ENCODE data around the gene SIRPA. TPM values are rescaled to one million over a fixed set of nuclear protein-coding genes. Genes with fewer than 3 reads are reported as not detected.

SIRPA gene
- total and polyA plus RNA-seq, 3 donors from 2014 or later = 18.4 to 25.7 (median 21.0) TPM

DNA sequence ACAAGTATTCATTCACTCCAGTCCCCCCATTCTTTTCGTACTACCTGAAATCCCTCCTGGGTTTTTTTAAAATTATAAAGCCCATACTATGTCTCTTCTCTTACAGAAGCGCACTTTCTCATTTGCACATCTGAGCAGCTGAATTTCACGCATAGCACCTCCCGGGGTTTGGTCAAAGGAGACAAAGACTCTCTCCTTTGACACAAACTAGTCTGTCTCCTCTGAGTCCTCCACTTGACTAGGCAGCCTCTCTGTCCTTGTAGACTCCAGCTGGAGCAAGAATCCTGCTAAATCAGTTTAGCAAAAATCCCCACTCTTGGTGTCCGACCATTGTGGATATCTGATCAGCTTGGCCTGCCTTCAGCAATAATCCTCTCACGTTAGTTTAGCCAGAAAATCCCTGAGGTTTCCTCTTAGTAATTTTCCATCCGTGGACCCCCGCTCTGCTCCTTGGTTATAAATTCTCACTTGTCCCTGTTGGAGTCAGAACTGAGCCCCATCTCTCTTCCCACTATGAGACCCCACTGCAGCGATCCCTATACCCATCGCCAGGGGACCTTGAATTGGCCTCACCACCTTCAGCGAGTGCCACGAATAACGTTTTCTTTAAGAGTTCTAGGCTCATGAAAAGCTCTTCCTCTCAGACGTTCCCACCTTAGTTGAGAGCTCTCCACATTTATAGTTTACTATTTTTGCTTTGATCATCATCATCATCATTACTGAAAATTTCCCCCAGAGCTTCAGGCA lies 69.6 kb downstream of the SIRPA start:
- no peak overlapping the region for H3K27ac ChIP-seq
- TF ChIP-seq CTCF (IDR thresholded peaks at IDR 0.05) (no peak), POLR2A (IDR thresholded peaks at IDR 0.05) (no peak)
- no peak overlapping the region for H3K4me3 ChIP-seq
- intact Hi-C loops (cut with DNase I; ENCODE audit: low total_unique reads) = loop anchor here (5.0 kb wide), 1 partner anchor 202 kb away; no protein-coding TSS in a partner anchor
- DNase-seq = no peak
- peaks cover 5% of the 10 kb centered on the region for H3K4me1 ChIP-seq
- no peaks in the 10 kb centered on the region for H3K9me3 ChIP-seq
- H3K27me3 ChIP-seq = no peaks in the 10 kb centered on the region
- no peaks in the 10 kb centered on the region for H3K36me3 ChIP-seq (ENCODE audit: low read depth, missing control alignments)
- WGBS, 2 donors = 50 to 56% methylated on average over 14 of the region's 14 CpGs

DNA sequence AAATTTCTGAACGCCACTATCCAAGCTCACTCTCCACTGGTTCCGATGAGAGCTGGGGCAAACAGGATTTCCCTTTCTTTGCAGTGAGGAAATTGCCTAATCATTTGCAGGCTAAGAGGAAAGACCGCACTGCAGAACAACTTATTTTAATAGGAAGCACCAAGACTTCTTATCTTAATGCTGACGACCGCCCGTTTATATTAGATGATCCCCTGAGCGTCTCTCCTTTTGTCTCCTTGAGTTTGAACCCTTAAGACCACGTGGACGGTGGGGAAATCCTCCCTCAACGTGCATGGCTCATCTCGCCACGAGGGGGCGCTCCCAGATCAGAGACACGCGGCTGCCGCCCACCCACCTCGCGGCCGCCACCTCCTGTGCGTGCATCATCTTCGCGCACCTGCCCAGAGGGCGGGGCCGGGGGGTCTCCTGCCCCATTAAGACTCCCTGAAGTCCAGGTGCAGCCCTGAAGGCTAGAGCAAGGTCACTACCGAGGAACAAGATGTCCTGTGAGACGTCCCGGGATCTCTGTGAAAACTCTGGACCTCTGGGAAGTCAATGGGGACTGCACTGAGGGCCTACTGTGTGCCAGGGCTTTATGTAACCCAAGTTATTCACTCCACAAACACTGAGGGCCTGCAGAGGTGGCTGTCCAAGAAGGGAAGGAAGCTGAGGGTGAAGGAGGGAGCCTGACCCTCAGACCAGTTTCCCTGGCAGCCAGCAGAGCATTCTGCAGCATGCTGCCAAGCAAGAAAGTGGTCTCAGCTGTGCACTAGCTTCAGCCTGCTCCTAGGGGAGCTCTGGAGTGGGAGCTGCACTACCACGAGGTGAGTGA lies 70.5 kb downstream of the SIRPA start:
- peaks cover 5% of the 10 kb centered on the region for H3K4me1 ChIP-seq
- H3K27ac ChIP-seq = no peak overlapping the region
- 3% methylated on average over 28 of the region's 28 CpGs for WGBS, 2 donors
- peak; percentile 90 for DNase-seq
- no peaks in the 10 kb centered on the region for H3K9me3 ChIP-seq
- TF ChIP-seq CTCF (IDR thresholded peaks at IDR 0.05) (peak; percentile 82 to 96 (median 91)), POLR2A (IDR thresholded peaks at IDR 0.05) (no peak)
- intact Hi-C loops (cut with DNase I; ENCODE audit: low total_unique reads) = loop anchor here (5.0 kb wide), 1 partner anchor 202 kb away; no protein-coding TSS in a partner anchor
- H3K27me3 ChIP-seq = no peaks in the 10 kb centered on the region
- no peak overlapping the region for H3K4me3 ChIP-seq
- H3K36me3 ChIP-seq (ENCODE audit: low read depth, missing control alignments) = no peaks in the 10 kb centered on the region

DNA sequence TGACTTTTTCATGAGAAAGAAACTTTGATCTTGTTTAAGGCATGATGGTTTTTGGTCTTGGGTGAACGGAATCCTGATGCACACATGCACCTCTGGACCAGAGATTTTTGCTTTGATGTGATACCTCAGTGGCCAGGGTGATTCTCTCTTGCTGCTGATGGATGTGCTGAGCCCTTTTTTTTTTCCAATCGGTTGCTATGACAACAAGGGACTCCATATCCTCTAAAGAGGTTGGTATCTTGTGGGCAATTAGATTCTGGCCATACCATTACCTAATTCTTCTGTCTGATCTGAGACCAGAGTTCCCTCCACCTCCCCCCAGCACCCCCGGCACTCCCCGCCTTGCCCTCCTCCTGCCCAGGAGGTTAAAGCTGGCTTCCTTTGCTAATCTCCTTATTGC lies 73.8 kb downstream of the SIRPA start:
- H3K4me1 ChIP-seq = peaks cover 5% of the 10 kb centered on the region
- no peak overlapping the region for H3K4me3 ChIP-seq
- no peak for TF ChIP-seq CTCF (IDR thresholded peaks at IDR 0.05)
- no peak for TF ChIP-seq POLR2A (IDR thresholded peaks at IDR 0.05)
- 80 to 82% methylated on average over 3 to 4 of the region's 4 CpGs for WGBS, 2 donors
- no peaks in the 10 kb centered on the region for H3K36me3 ChIP-seq (ENCODE audit: low read depth, missing control alignments)
- no peaks in the 10 kb centered on the region for H3K9me3 ChIP-seq
- H3K27me3 ChIP-seq = no peaks in the 10 kb centered on the region
- no peak overlapping the region for H3K27ac ChIP-seq
- intact Hi-C loops (cut with DNase I; ENCODE audit: low total_unique reads) = loop anchor here (5.0 kb wide), 1 partner anchor 198 kb away; no protein-coding TSS in a partner anchor
- DNase-seq = no peak

GRCh38 chr20:1971893-1972586 lies 76.8 kb downstream of the SIRPA start:
- no peak overlapping the region for H3K4me3 ChIP-seq
- H3K4me1 ChIP-seq = no peaks in the 10 kb centered on the region
- WGBS, 2 donors = 85 to 86% methylated on average over 5 of the region's 5 CpGs
- H3K27me3 ChIP-seq = no peaks in the 10 kb centered on the region
- no peaks in the 10 kb centered on the region for H3K9me3 ChIP-seq
- no peaks in the 10 kb centered on the region for H3K36me3 ChIP-seq (ENCODE audit: low read depth, missing control alignments)
- no peak overlapping the region for H3K27ac ChIP-seq
- intact Hi-C loops (cut with DNase I; ENCODE audit: low total_unique reads) = no loop called here
- DNase-seq = no peak
- no peak for TF ChIP-seq POLR2A (IDR thresholded peaks at IDR 0.05)
- no peak for TF ChIP-seq CTCF (IDR thresholded peaks at IDR 0.05)
